Mesendoderm (in vitro differentiated cells): ENCODE data around the gene CABLES2.

Experiments
- DNase-seq: peaks from one replicate; pipeline ENCODE4 v3.0.0; 2013
- H2AK5ac ChIP-seq: 2 replicates; pipeline ENCODE4 v1.6.1; 2013; ENCODE audit warnings: low read length, inconsistent platforms
- H2BK120ac ChIP-seq: 2 replicates; pipeline ENCODE4 v1.6.1; 2013; ENCODE audit warnings: low read depth, mild to moderate bottlenecking, low read length, moderate library complexity, mixed read lengths
- H2BK15ac ChIP-seq: replicated peaks from 2 replicates; pipeline ENCODE4 v1.6.1; 2013; ENCODE audit warnings: low read depth, mild to moderate bottlenecking, moderate library complexity
- H2BK5ac ChIP-seq: 2 replicates; pipeline ENCODE4 v1.6.1; 2013; ENCODE audit warnings: low read length, inconsistent platforms
- H3K18ac ChIP-seq: 2 replicates; pipeline ENCODE4 v1.6.1; 2013; ENCODE audit warnings: mild to moderate bottlenecking, low read length, mixed read lengths
- H3K23ac ChIP-seq: one replicate; pipeline ENCODE4 v1.6.1; 2013; ENCODE audit warnings: low read length
- H3K27ac ChIP-seq: 2 replicates; pipeline ENCODE4 v1.5.1; 2013; ENCODE audit warnings: low read depth, mild to moderate bottlenecking, inconsistent platforms, low read length, moderate library complexity
- H3K27me3 ChIP-seq: 2 replicates; pipeline ENCODE4 v1.6.1; 2013; ENCODE audit warnings: low read length, control low read depth, mild to moderate bottlenecking, inconsistent platforms; ENCODE audit not compliant: insufficient read depth, poor library complexity
- H3K36me3 ChIP-seq: 2 replicates; pipeline ENCODE4 v1.6.1; 2013; ENCODE audit warnings: low read length, inconsistent platforms; ENCODE audit not compliant: control insufficient read depth, insufficient read depth
- H3K4ac ChIP-seq: one replicate; pipeline ENCODE4 v1.6.1; 2013; ENCODE audit warnings: low read depth, mild to moderate bottlenecking, low read length, moderate library complexity
- H3K4me1 ChIP-seq: 2 replicates; pipeline ENCODE4 v1.6.1; 2013; ENCODE audit warnings: low read depth, low read length, inconsistent platforms; ENCODE audit not compliant: control insufficient read depth
- H3K4me2 ChIP-seq: 2 replicates; pipeline ENCODE4 v1.6.1; 2013; ENCODE audit warnings: low read length
- H3K4me3 ChIP-seq: 2 replicates; pipeline ENCODE4 v1.5.1; 2013; ENCODE audit warnings: mild to moderate bottlenecking, low read length
- H3K56ac ChIP-seq: one replicate; pipeline ENCODE4 v1.6.1; 2013; ENCODE audit warnings: low read length
- H3K79me1 ChIP-seq: 2 replicates; pipeline ENCODE4 v1.6.1; 2013; ENCODE audit warnings: low read length, inconsistent platforms
- H3K79me2 ChIP-seq: 2 replicates; pipeline ENCODE4 v1.6.1; 2013; ENCODE audit warnings: mild to moderate bottlenecking, low read length; ENCODE audit not compliant: control insufficient read depth, insufficient read depth
- H3K9ac ChIP-seq: 2 replicates; pipeline ENCODE4 v1.6.1; 2013; ENCODE audit warnings: low read length, inconsistent platforms
- H4K5ac ChIP-seq: one replicate; pipeline ENCODE4 v1.6.1; 2013; ENCODE audit warnings: low read length
- H4K8ac ChIP-seq: one replicate; pipeline ENCODE4 v1.6.1; 2013; ENCODE audit warnings: low read depth, mild to moderate bottlenecking, control low read depth, low read length, moderate library complexity
- WGBS: extraction: QIAGEN DNeasy Blood & Tissue Kit; methylation state at CpG from one replicate; pipeline ENCODE4 v1.1.7; 2013; ENCODE audit warnings: low lambda C conversion rate, missing lambda C conversion rate; ENCODE audit not compliant: insufficient coverage; ENCODE audit errors: extremely low coverage; 5-methylcytosine and 5-hydroxymethylcytosine counted together

The CABLES2 gene

GRCh38 chr20:62348604-62349003, 58.5 kb downstream of the CABLES2 start:
- H3K27me3 ChIP-seq, result no peaks in the 10 kb centered on the region
- no peak overlapping the region for H3K56ac ChIP-seq
- no peak overlapping the region for H3K4me2 ChIP-seq
- H3K18ac ChIP-seq, result no peak overlapping the region
- no peak overlapping the region for H4K5ac ChIP-seq
- H2BK5ac ChIP-seq, result no peak overlapping the region
- H2BK120ac ChIP-seq, result no peak overlapping the region
- no peak overlapping the region for H2BK15ac ChIP-seq
- H3K4me3 ChIP-seq, result no peak overlapping the region
- H3K79me1 ChIP-seq, result no peaks in the 10 kb centered on the region
- no peaks in the 10 kb centered on the region for H3K4me1 ChIP-seq
- no peak overlapping the region for H3K23ac ChIP-seq
- peaks cover 2% of the 10 kb centered on the region for H3K36me3 ChIP-seq
- no peak overlapping the region for H3K4ac ChIP-seq
- H4K8ac ChIP-seq, result no peak overlapping the region
- WGBS, result no CpG with 5 or more reads among the region's 1 CpG
- H2AK5ac ChIP-seq, result no peak overlapping the region
- H3K27ac ChIP-seq, result no peak overlapping the region
- H3K9ac ChIP-seq, result no peak overlapping the region
- no peak for DNase-seq
- H3K79me2 ChIP-seq, result no peaks in the 10 kb centered on the region

- Histone ChIP-seq H3K27me3 (no peaks in the 10 kb centered on the region), H2BK15ac (no peak overlapping the region), H3K4me2 (no peak overlapping the region), H2BK5ac (no peak overlapping the region), H3K9ac (no peak overlapping the region), H3K23ac (no peak overlapping the region), H2BK120ac (no peak overlapping the region), H3K79me1 (no peaks in the 10 kb centered on the region), H3K4me3 (no peak overlapping the region), H3K18ac (no peak overlapping the region), H3K36me3 (peaks cover 2% of the 10 kb centered on the region), H2AK5ac (no peak overlapping the region), H3K79me2 (no peaks in the 10 kb centered on the region), H4K5ac (no peak overlapping the region), H3K4ac (no peak overlapping the region), H4K8ac (no peak overlapping the region), H3K4me1 (no peaks in the 10 kb centered on the region), H3K56ac (no peak overlapping the region), H3K27ac (no peak overlapping the region)
- WGBS, result no CpG with 5 or more reads among the region's 9 CpGs
- DNase-seq, result no peak
These were observed 59.6 kb downstream of the CABLES2 start for GRCh38 chr20:62347445-62347844.

- no peak overlapping the region for H3K27ac ChIP-seq
- H3K18ac ChIP-seq, result no peak overlapping the region
- H2AK5ac ChIP-seq, result no peak overlapping the region
- no peak overlapping the region for H3K4ac ChIP-seq
- no peak overlapping the region for H4K5ac ChIP-seq
- WGBS, result no CpG with 5 or more reads among the region's 10 CpGs
- DNase-seq, result no peak
- no peak overlapping the region for H3K4me2 ChIP-seq
- no peaks in the 10 kb centered on the region for H3K79me2 ChIP-seq
- H4K8ac ChIP-seq, result no peak overlapping the region
- no peak overlapping the region for H2BK15ac ChIP-seq
- H3K36me3 ChIP-seq, result peaks cover 2% of the 10 kb centered on the region
- H3K56ac ChIP-seq, result no peak overlapping the region
- H3K27me3 ChIP-seq, result no peaks in the 10 kb centered on the region
- no peaks in the 10 kb centered on the region for H3K79me1 ChIP-seq
- H3K4me3 ChIP-seq, result no peak overlapping the region
- H2BK5ac ChIP-seq, result no peak overlapping the region
- no peak overlapping the region for H3K9ac ChIP-seq
- no peak overlapping the region for H3K23ac ChIP-seq
- no peak overlapping the region for H2BK120ac ChIP-seq
- H3K4me1 ChIP-seq, result no peaks in the 10 kb centered on the region
These were observed 60.0 kb downstream of the CABLES2 start for GRCh38 chr20:62347151-62347404.

- Histone ChIP-seq H2BK120ac (no peak overlapping the region), H3K27me3 (no peaks in the 10 kb centered on the region), H4K5ac (no peak overlapping the region), H3K23ac (no peak overlapping the region), H3K36me3 (peaks cover 2% of the 10 kb centered on the region), H3K79me1 (no peaks in the 10 kb centered on the region), H2BK5ac (no peak overlapping the region), H3K27ac (no peak overlapping the region), H4K8ac (no peak overlapping the region), H3K56ac (no peak overlapping the region), H3K9ac (no peak overlapping the region), H3K4me1 (no peaks in the 10 kb centered on the region), H2BK15ac (no peak overlapping the region), H3K4ac (no peak overlapping the region), H3K79me2 (no peaks in the 10 kb centered on the region), H2AK5ac (no peak overlapping the region), H3K4me2 (no peak overlapping the region), H3K4me3 (no peak overlapping the region), H3K18ac (no peak overlapping the region)
- no CpG with 5 or more reads among the region's 34 CpGs for WGBS
- no peak for DNase-seq
These were observed 60.5 kb downstream of the CABLES2 start for GRCh38 chr20:62346398-62347150.

GRCh38 chr20:62345681-62346370, 61.3 kb downstream of the CABLES2 start:
- Histone ChIP-seq H3K4me1 (no peaks in the 10 kb centered on the region), H3K36me3 (peaks cover 2% of the 10 kb centered on the region), H3K4me2 (no peak overlapping the region), H3K4me3 (no peak overlapping the region), H3K23ac (no peak overlapping the region), H4K5ac (no peak overlapping the region), H2BK15ac (no peak overlapping the region), H2AK5ac (no peak overlapping the region), H3K18ac (no peak overlapping the region), H2BK5ac (no peak overlapping the region), H3K27me3 (no peaks in the 10 kb centered on the region), H3K9ac (no peak overlapping the region), H3K79me1 (no peaks in the 10 kb centered on the region), H3K56ac (no peak overlapping the region), H3K4ac (no peak overlapping the region), H3K27ac (no peak overlapping the region), H4K8ac (no peak overlapping the region), H2BK120ac (no peak overlapping the region), H3K79me2 (no peaks in the 10 kb centered on the region)
- no peak for DNase-seq
- WGBS, result no CpG with 5 or more reads among the region's 25 CpGs

GRCh38 chr20:62344782-62345181, 62.3 kb downstream of the CABLES2 start:
- Histone ChIP-seq H2AK5ac (no peak overlapping the region), H3K4ac (no peak overlapping the region), H3K4me3 (no peak overlapping the region), H2BK5ac (no peak overlapping the region), H3K4me2 (no peak overlapping the region), H4K5ac (no peak overlapping the region), H3K4me1 (no peaks in the 10 kb centered on the region), H4K8ac (no peak overlapping the region), H3K9ac (no peak overlapping the region), H2BK120ac (no peak overlapping the region), H3K27ac (no peak overlapping the region), H2BK15ac (no peak overlapping the region), H3K23ac (no peak overlapping the region), H3K27me3 (no peaks in the 10 kb centered on the region), H3K56ac (no peak overlapping the region), H3K79me2 (no peaks in the 10 kb centered on the region), H3K18ac (no peak overlapping the region), H3K36me3 (peaks cover 2% of the 10 kb centered on the region), H3K79me1 (no peaks in the 10 kb centered on the region)
- WGBS, result no CpG with 5 or more reads among the region's 10 CpGs
- DNase-seq, result no peak
